GM12873 (cell line): ENCODE results near the gene DIAPH3.

ENCODE experiments used
- TF ChIP-seq, protein P1 (sequence below): IDR thresholded peaks from 2 replicates; pipeline ENCODE4 v1.5.1; 2012; ENCODE audit warnings: low read depth, mild to moderate bottlenecking, moderate library complexity, low read length, control low read depth; ENCODE audit not compliant: insufficient read depth; ENCODE audit errors: missing control alignments

The DIAPH3 gene

DNA sequence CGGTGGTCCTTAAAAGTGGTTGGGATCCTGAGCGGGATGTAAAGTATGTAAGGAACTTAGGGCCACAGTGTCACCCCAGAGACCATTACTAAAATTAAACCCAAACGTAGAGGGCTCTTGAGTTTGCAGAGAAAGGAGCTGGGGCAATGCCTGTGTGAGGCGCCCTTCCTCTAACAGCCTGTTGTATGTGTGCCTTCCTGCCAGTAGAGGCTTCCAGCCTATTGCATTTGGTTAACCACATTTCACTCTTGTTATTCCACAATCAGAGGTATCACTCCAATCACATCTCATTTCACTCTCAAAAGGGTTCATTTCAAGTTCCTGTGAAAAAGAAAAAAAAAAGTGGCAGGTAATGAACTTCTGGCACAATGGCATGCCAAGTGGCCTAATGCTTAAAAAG lies 29.4 kb downstream of the DIAPH3 start:
- TF ChIP-seq, protein P1, sequence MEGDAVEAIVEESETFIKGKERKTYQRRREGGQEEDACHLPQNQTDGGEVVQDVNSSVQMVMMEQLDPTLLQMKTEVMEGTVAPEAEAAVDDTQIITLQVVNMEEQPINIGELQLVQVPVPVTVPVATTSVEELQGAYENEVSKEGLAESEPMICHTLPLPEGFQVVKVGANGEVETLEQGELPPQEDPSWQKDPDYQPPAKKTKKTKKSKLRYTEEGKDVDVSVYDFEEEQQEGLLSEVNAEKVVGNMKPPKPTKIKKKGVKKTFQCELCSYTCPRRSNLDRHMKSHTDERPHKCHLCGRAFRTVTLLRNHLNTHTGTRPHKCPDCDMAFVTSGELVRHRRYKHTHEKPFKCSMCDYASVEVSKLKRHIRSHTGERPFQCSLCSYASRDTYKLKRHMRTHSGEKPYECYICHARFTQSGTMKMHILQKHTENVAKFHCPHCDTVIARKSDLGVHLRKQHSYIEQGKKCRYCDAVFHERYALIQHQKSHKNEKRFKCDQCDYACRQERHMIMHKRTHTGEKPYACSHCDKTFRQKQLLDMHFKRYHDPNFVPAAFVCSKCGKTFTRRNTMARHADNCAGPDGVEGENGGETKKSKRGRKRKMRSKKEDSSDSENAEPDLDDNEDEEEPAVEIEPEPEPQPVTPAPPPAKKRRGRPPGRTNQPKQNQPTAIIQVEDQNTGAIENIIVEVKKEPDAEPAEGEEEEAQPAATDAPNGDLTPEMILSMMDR, result peak; percentile 34

DNA sequence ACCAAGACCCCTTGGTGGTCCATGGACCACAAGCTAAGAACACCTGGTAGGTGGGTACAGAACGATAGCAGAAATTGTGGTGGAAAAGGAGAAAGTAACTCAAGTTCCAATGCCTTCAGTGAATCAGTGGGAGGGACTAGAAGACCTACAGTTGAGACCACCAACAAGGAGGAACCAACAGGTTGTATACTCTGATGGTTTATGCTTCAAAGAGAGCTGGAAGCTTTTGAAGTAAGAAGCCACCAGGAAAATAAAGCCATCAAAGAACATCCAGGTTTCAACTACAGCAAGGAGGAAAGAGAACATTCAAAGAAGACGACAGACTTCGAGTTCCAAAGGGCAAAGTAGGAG lies 42.4 kb downstream of the DIAPH3 start:
- TF ChIP-seq, protein P1, result no peak

DNA sequence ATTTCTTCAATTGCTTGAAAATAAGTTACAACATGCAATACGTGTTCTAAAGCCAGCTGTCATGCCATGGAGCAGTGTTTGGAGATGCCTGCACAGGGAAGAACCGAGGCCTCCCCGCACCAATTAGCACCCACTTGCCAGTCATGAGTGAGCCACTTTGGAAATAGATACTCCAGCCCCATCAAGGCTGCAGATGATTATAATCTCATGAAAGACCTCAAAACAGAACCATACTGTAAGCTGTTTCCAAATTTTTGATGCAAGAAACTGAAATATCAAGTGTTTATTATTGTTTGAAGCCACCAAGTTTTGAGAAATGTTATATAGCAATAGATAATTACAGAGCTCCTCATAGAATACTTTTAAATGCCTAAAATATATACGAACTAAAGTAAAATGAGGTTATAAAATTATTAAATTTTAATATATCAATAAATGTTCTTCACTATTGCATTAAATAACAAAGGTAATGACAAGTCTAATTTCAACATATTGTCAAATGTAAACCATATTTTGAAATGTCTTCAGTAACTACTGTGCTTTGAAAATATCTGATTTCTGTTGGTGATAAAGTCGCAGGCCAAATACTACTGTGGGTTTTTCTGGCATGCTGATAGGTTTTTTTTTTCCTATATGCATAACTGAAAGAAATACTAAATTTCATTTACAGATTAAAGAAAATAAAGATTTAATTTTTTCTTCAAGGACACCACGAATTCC lies 43.0 kb downstream of the DIAPH3 start:
- TF ChIP-seq, protein P1, result no peak

DNA sequence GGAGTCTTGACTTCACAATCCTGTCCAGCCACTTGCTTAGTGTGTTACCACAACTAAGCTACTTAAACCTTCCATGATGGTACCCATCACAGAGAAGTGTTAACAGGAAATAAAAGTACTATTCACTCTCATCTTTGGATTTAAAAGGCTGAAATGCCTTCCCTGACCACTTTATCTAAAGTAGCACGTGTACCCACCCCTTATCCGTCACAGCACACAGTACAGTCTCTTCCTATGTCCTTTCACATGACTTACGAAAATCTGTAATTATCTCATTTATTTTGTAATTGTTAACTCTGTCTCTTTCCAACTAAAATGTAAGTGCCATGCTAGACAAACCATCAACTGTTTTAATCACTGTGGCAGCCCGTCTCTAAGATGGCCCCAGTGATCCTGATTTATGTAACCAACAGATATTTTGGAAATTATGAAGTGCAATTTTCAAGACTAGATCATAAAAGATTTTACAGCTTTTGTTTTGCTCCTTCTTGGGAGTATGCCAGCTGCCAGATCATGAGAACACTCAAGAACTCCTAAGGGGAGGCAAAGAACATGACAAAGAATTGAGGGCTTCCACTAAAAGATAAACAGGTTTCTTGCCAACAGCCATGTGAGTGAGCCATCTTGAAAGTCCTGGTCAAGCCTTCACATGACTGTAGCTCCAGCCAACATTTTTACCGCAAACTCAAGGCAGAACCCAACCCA lies 44.9 kb downstream of the DIAPH3 start:
- TF ChIP-seq, protein P1, result no peak

DNA sequence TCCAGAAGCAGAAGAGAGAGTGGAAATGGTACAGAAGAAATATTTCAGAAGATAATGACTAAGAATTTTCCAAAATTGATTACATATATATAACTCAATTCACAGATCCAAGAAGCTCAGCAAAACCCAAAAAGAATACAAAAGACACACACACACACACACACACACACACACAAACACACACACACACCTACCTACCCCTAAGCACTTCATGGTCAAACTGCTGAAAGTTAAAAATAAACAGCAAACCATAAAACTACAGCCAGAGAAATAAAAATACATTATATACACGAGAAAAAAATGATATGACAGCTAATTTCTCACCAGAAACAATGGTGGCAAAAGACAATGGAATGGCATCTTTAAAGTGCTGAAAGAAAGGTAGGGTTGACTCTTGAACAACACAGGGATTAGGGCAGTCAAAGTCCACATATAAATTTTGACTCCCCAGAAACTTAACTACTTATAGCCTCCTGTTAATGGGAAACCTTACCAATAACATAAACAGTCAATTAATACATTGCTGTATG lies 49.2 kb downstream of the DIAPH3 start:
- TF ChIP-seq, protein P1, result no peak

DNA sequence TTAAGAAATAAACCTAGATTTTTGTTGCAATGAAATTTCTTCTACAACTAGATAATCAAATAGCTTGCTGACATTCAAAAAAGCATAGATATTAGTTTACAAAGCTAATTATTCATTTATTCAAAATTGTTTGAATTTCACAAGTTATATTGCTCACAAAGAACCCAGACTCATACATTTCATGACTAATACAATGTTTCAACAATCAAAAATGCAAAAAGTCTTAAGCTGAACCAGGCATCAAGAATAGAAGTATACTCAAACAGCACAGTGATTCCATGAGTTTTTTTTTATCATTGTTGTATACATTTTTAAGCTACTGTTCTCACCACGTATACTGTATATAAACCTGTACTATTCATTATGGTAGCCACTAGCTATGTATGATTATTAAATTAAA lies 51.0 kb downstream of the DIAPH3 start:
- TF ChIP-seq, protein P1, result no peak

DNA sequence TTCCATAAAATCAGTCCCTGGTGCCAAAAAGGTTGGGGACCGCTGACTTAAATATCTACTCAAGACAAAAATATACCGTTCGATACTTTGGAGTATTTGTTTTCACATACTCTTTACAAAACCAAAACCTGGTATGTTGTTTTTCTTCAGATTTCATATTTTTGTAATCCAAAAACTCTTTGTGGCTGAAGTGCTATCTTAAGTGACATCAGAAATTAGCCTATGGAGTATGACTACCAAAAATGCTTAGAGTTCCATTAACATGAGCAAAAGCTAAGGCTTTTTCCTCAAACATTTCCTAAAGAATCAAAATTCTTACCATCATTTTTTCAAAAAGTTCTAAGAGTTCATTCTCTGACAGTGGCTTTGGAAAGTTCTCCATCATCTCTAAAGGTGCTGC lies 52.0 kb downstream of the DIAPH3 start:
- TF ChIP-seq, protein P1, result no peak
